Panc1 (cell line): ENCODE results near the gene EGFR. TPM values are rescaled to one million over a fixed set of nuclear protein-coding genes. Genes with fewer than 3 reads are reported as not detected.

ENCODE experiments used
- ATAC-seq: fragments of 200-7000 bp; cut with Tn5 transposase; 2 replicates; pipeline ENCODE4 v1.9.1; 2020; ENCODE audit warnings: mild to moderate bottlenecking, moderate library complexity
- BruUV-seq: library from RNA; stranded (reverse); fragments of 400-500 nt; replicated peaks from 2 replicates; lab custom pipeline; 2021; lab: Mats Ljungman, UMichigan
- CTCF ChIA-PET: fragments of 300-600 bp; sonication (Branson Sonifier 250); formaldehyde crosslinking; loops from one replicate; lab custom pipeline; 2022; ENCODE audit warnings: antibody characterized with exemption; lab: Charles Lee
- POLR2A ChIA-PET: fragments of 300-600 bp; sonication (Branson Sonifier 250); formaldehyde crosslinking; loops from one replicate; lab custom pipeline; 2022; ENCODE audit warnings: antibody characterized with exemption; lab: Charles Lee
- DNase-seq: peaks from one replicate; pipeline ENCODE4 v3.0.0-alpha.2; 2010; ENCODE audit warnings: low read depth, low spot score
- H3K27ac ChIP-seq: 2 replicates; pipeline ENCODE4 v1.5.1; 2011; ENCODE audit warnings: mild to moderate bottlenecking, low read length, inconsistent platforms
- H3K27me3 ChIP-seq: fragments of 200-500 bp; sonication (Bioruptor generic); 2 replicates; pipeline ENCODE4 v1.6.0; 2014; ENCODE audit warnings: low read length, inconsistent platforms; ENCODE audit not compliant: control insufficient read depth, insufficient read depth
- H3K36me3 ChIP-seq: fragments of 200-500 bp; sonication (Bioruptor generic); 2 replicates; pipeline ENCODE4 v1.5.1; 2014; ENCODE audit warnings: inconsistent platforms, mild to moderate bottlenecking, low read length, moderate library complexity; ENCODE audit not compliant: control insufficient read depth, insufficient read depth
- H3K4me1 ChIP-seq: 2 replicates; pipeline ENCODE4 v1.5.1; 2011; ENCODE audit warnings: inconsistent platforms, mild to moderate bottlenecking, low read length, moderate library complexity; ENCODE audit not compliant: control insufficient read depth, insufficient read depth
- H3K4me3 ChIP-seq, 2 experiments: 2 replicates each; pipeline ENCODE4 v1.5.1; 2011 to 2012; ENCODE audit warnings: low read depth in 2 of 2, low read length in 2 of 2, mild to moderate bottlenecking in 2 of 2, inconsistent platforms in 1 of 2, moderate library complexity in 1 of 2
- H3K9me3 ChIP-seq: fragments of 200-500 bp; sonication (Bioruptor generic); 2 replicates; pipeline ENCODE4 v1.5.1; 2014; ENCODE audit warnings: low read depth, mild to moderate bottlenecking, inconsistent platforms, low read length, moderate library complexity; ENCODE audit not compliant: control insufficient read depth, insufficient read depth
- POLR2AphosphoS5 ChIP-seq: IDR thresholded peaks from 2 replicates; pipeline ENCODE4 v1.6.1; 2012; ENCODE audit warnings: mild to moderate bottlenecking, low read depth, low read length, moderate library complexity
- REST ChIP-seq, 2 experiments: IDR thresholded peaks; 2 replicates each; pipeline ENCODE4 v1.6.1; 2011 to 2012; ENCODE audit warnings: low read depth in 2 of 2, control low read depth in 1 of 2, low read length in 1 of 2, mild to moderate bottlenecking in 1 of 2, moderate library complexity in 1 of 2; ENCODE audit not compliant: insufficient read depth in 1 of 2
- SIN3A ChIP-seq: IDR thresholded peaks from 2 replicates; pipeline ENCODE4 v1.6.1; 2012; ENCODE audit warnings: low read depth, mild to moderate bottlenecking, low read length, moderate library complexity, borderline replicate concordance; ENCODE audit not compliant: insufficient read depth
- TCF7L2 ChIP-seq: IDR thresholded peaks from 2 replicates; pipeline ENCODE4 v1.6.1; 2011; ENCODE audit warnings: mild to moderate bottlenecking, low read depth, low read length, inconsistent platforms
- in situ Hi-C: cut with HindIII; loops from 2 replicates; pipeline ENCODE4 v1.10.0; 2016; ENCODE audit warnings: low sequenced_read_pairs, low pct_unique_long_range_greater_than_20kb
- intact Hi-C: fragments of 100-400 bp; cut with micrococcal nuclease; formaldehyde crosslinking; loops from one replicate; pipeline ENCODE4 v1.10.0; 2022; ENCODE audit not compliant: unreplicated experiment
- total RNA-seq: library from RNA; stranded (reverse); gene quantifications from one replicate; pipeline ENCODE4 v1.2.1, GENCODE V29; 2021; ENCODE audit not compliant: unreplicated experiment
- TF ChIP-seq, protein P1 (sequence below): fragments of 450-650 bp; IDR thresholded peaks from 2 replicates; pipeline ENCODE4 v1.5.1; 2017; ENCODE audit warnings: mild to moderate bottlenecking

The EGFR gene
- total RNA-seq, 1 experiment from 2014 or later: 156 TPM

DNA sequence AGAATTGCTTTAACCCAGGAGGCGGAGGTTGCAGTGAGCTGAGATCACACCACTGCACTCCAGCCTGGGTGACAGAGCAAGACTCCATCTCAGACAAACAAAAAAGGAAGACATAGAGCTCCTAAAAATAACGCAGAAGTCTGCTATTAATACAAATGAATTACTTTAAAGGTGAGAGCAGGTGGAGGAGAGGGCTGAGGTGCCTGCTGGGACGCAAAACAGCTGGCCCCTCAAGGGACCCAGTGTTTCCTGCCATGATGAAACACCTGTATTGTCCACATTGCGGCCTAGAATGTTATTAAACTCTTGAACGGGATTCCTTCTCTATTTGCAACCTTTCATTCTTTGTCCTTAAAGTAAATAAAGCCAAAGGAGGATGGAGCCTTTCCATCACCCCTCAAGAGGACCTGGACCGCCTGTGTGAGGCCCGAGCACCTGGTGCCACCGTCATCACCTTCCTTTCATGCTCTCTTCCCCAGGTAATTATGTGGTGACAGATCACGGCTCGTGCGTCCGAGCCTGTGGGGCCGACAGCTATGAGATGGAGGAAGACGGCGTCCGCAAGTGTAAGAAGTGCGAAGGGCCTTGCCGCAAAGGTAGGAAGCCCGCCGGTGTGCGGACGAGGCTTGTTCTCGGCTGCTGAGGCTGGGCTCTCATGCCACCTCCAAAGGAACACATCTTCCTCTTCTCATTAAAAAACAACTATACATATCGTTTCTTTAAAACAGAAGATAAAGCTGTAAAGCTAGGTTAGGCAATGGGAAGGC lies 136.7 kb downstream of the EGFR start:
- no peaks in the 10 kb centered on the region for H3K4me1 ChIP-seq
- no peak overlapping the region for H3K27ac ChIP-seq
- no peaks in the 10 kb centered on the region for H3K27me3 ChIP-seq
- no peak for ATAC-seq
- H3K36me3 ChIP-seq: peaks cover 42% of the 10 kb centered on the region
- intact Hi-C loops: no loop called here
- ChIA-PET POLR2A (no interaction called here), CTCF (no interaction called here)
- H3K4me3 ChIP-seq: no peak overlapping the region
- no TSS peak for BruUV-seq
- DNase-seq: no peak
- no peaks in the 10 kb centered on the region for H3K9me3 ChIP-seq
- TF ChIP-seq TCF7L2: no peak
- no peak for TF ChIP-seq REST (IDR thresholded peaks at IDR 0.05; ENCODE audit: insufficient read depth in 1 of 2, low read depth in 2 of 2, low read length in 1 of 2)
- TF ChIP-seq SIN3A: no peak
- no peak for TF ChIP-seq POLR2AphosphoS5
- TF ChIP-seq, protein P1, sequence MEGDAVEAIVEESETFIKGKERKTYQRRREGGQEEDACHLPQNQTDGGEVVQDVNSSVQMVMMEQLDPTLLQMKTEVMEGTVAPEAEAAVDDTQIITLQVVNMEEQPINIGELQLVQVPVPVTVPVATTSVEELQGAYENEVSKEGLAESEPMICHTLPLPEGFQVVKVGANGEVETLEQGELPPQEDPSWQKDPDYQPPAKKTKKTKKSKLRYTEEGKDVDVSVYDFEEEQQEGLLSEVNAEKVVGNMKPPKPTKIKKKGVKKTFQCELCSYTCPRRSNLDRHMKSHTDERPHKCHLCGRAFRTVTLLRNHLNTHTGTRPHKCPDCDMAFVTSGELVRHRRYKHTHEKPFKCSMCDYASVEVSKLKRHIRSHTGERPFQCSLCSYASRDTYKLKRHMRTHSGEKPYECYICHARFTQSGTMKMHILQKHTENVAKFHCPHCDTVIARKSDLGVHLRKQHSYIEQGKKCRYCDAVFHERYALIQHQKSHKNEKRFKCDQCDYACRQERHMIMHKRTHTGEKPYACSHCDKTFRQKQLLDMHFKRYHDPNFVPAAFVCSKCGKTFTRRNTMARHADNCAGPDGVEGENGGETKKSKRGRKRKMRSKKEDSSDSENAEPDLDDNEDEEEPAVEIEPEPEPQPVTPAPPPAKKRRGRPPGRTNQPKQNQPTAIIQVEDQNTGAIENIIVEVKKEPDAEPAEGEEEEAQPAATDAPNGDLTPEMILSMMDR: no peak
- in situ Hi-C loops: no loop called here

- Histone ChIP-seq H3K4me1 (no peaks in the 10 kb centered on the region), H3K9me3 (no peaks in the 10 kb centered on the region), H3K27me3 (no peaks in the 10 kb centered on the region), H3K36me3 (peaks cover 44% of the 10 kb centered on the region), H3K27ac (no peak overlapping the region), H3K4me3 (no peak overlapping the region)
- CTCF ChIA-PET: no interaction called here
- BruUV-seq: no TSS peak
- TF ChIP-seq REST (IDR thresholded peaks at IDR 0.05; ENCODE audit: insufficient read depth in 1 of 2, low read depth in 2 of 2, low read length in 1 of 2) (no peak), POLR2AphosphoS5 (no peak), TCF7L2 (no peak), SIN3A (no peak)
- TF ChIP-seq, protein P1: no peak
- DNase-seq (no peak), ATAC-seq (no peak)
- in situ Hi-C loops (no loop called here), intact Hi-C loops (no loop called here)
- POLR2A ChIA-PET: no interaction called here
Measured at GRCh38 chr7:55156919-55157763, 138.3 kb downstream of the EGFR start.
